Epithelial cell of proximal tubule (primary cell): ENCODE measurements around the gene ROR1. TPM values are rescaled to one million over a fixed set of nuclear protein-coding genes. Genes with fewer than 3 reads are reported as not detected.

Experiments
- DNase-seq: peaks from one replicate; pipeline ENCODE4 v3.0.0-alpha.2; 2011; ENCODE audit warnings: low read depth
- H3K4me3 ChIP-seq: 2 replicates; pipeline ENCODE4 v1.5.1; 2011; ENCODE audit warnings: low read depth, mild to moderate bottlenecking, low read length
- total RNA-seq: library from RNA; depleted of rRNA; stranded (reverse); fragments of >200 nt; gene quantifications from 2 replicates; pipeline ENCODE4 v1.2.3, GENCODE V29; 2015
- TF ChIP-seq, protein P1 (sequence below): conservative IDR thresholded peaks from 2 replicates; pipeline ENCODE4 v1.5.1; 2012; ENCODE audit warnings: low read depth, mild to moderate bottlenecking, low read length

Gene ROR1
- total RNA-seq, 1 donor from 2014 or later = 5.9 TPM

- no peak for DNase-seq
- no peak overlapping the region for H3K4me3 ChIP-seq
- TF ChIP-seq, protein P1, sequence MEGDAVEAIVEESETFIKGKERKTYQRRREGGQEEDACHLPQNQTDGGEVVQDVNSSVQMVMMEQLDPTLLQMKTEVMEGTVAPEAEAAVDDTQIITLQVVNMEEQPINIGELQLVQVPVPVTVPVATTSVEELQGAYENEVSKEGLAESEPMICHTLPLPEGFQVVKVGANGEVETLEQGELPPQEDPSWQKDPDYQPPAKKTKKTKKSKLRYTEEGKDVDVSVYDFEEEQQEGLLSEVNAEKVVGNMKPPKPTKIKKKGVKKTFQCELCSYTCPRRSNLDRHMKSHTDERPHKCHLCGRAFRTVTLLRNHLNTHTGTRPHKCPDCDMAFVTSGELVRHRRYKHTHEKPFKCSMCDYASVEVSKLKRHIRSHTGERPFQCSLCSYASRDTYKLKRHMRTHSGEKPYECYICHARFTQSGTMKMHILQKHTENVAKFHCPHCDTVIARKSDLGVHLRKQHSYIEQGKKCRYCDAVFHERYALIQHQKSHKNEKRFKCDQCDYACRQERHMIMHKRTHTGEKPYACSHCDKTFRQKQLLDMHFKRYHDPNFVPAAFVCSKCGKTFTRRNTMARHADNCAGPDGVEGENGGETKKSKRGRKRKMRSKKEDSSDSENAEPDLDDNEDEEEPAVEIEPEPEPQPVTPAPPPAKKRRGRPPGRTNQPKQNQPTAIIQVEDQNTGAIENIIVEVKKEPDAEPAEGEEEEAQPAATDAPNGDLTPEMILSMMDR = no peak
Measured at GRCh38 chr1:63984257-63984929, 210.6 kb downstream of the ROR1 start.

- DNase-seq = no peak
- TF ChIP-seq, protein P1 = no peak
- H3K4me3 ChIP-seq = no peak overlapping the region
Measured at GRCh38 chr1:63984930-63985290, 211.1 kb downstream of the ROR1 start.

- no peak overlapping the region for H3K4me3 ChIP-seq
- TF ChIP-seq, protein P1 = no peak
- DNase-seq = no peak
Measured at GRCh38 chr1:63987014-63987627, 213.3 kb downstream of the ROR1 start.

DNA sequence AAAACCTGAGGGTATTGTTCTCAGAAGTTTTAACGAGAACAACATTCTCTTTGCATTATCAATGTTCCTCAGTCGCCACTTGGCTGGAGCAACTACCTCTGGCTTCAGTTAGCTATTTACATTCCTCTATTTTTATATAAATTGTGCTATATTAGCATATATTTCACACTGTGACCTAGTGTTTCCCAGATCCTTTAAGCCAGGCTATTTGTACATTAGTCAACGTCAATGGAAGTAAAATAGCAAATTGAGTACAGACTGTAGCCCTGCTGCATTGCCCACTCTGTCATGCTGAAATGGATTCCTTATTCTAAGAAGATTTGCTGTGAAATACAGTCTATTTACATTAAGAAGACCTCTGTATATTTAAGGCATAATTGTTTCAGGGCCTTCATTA lies 213.8 kb downstream of the ROR1 start:
- TF ChIP-seq, protein P1 = no peak
- H3K4me3 ChIP-seq = no peak overlapping the region
- no peak for DNase-seq

DNA sequence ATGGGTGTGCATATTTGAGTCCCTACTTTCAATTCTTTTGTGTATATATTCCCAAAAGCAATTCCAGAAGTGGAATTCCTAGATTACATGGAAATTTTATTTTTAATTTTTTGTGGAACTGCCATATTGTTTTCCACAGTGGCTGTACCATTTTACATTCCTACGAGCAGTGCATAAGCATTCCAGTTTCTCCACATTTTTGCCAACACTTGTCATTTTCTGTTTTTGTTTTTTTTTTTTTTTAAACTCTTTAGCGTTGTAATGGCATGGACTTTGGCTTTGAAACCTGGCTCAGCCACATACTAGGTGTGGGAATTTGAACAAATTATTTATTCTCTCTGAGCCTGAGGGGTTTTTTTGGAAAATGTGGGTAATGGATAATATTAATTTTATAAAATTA lies 215.1 kb downstream of the ROR1 start:
- no peak overlapping the region for H3K4me3 ChIP-seq
- no peak for DNase-seq
- TF ChIP-seq, protein P1 = no peak

DNA sequence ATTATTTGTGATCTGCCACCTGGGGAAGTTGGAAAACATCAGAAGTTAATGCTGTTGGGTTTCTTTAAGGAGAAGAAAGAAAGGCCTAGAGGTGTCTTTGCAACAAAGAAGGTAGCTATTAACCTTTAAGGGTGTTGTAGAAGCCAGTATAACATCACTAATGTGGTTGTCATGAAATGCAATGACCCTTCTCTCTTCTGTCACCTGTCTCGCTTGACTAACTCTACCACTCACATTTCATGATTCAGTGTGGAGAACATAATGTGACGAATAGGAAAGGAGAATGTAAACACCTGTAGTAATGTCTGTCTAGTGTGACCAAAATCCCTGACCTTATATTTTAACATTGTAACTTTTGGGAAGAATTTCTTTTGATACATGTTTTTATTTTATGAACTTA lies 217.9 kb downstream of the ROR1 start:
- no peak for DNase-seq

More for the DNA sequence above, 217.9 kb downstream of the ROR1 start:
- no peak overlapping the region for H3K4me3 ChIP-seq
- TF ChIP-seq, protein P1 = no peak
